ENCODE measurements around the gene BRIP1.

BRIP1 gene

GRCh38 chr17:61639818-61640217 lies 223.5 kb downstream of the BRIP1 start:
- no peak overlapping the region for H3K4me3 ChIP-seq (IDR thresholded peaks at IDR 0.05; ENCODE audit: insufficient read depth, low read depth, low read length)
- no peaks in the 10 kb centered on the region for H3K36me3 ChIP-seq (ENCODE audit: insufficient read depth)
- H3K27me3 ChIP-seq (ENCODE audit: insufficient read depth, low read depth), result no peaks in the 10 kb centered on the region
- no peak overlapping the region for H3K27ac ChIP-seq
- H4K20me1 ChIP-seq (ENCODE audit: insufficient read depth), result no peaks in the 10 kb centered on the region
- H2AFZ ChIP-seq (ENCODE audit: low read depth), result no peak overlapping the region
- TF ChIP-seq CTCF (conservative IDR thresholded peaks at IDR 0.05; ENCODE audit: low read depth, low read length), result no peak
- no peaks in the 10 kb centered on the region for H3K4me1 ChIP-seq (ENCODE audit: low read depth, poor library complexity, severe bottlenecking)
- no peaks in the 10 kb centered on the region for H3K79me2 ChIP-seq (ENCODE audit: insufficient read depth, low read depth)
- no peak overlapping the region for H3K9ac ChIP-seq
- H3K4me2 ChIP-seq, result no peak overlapping the region

GRCh38 chr17:61638087-61638486 lies 225.2 kb downstream of the BRIP1 start:
- no peak overlapping the region for H3K4me2 ChIP-seq
- no peak overlapping the region for H3K27ac ChIP-seq
- H3K36me3 ChIP-seq (ENCODE audit: insufficient read depth), result no peaks in the 10 kb centered on the region
- TF ChIP-seq CTCF (conservative IDR thresholded peaks at IDR 0.05; ENCODE audit: low read depth, low read length), result no peak
- no peaks in the 10 kb centered on the region for H4K20me1 ChIP-seq (ENCODE audit: insufficient read depth)
- no peak overlapping the region for H3K9ac ChIP-seq
- no peaks in the 10 kb centered on the region for H3K79me2 ChIP-seq (ENCODE audit: insufficient read depth, low read depth)
- no peaks in the 10 kb centered on the region for H3K27me3 ChIP-seq (ENCODE audit: insufficient read depth, low read depth)
- no peak overlapping the region for H2AFZ ChIP-seq (ENCODE audit: low read depth)
- H3K4me1 ChIP-seq (ENCODE audit: low read depth, poor library complexity, severe bottlenecking), result no peaks in the 10 kb centered on the region
- H3K4me3 ChIP-seq (IDR thresholded peaks at IDR 0.05; ENCODE audit: insufficient read depth, low read depth, low read length), result no peak overlapping the region

- Histone ChIP-seq H4K20me1 (ENCODE audit: insufficient read depth) (no peaks in the 10 kb centered on the region), H3K27me3 (ENCODE audit: insufficient read depth, low read depth) (no peaks in the 10 kb centered on the region), H3K27ac (no peak overlapping the region), H3K36me3 (ENCODE audit: insufficient read depth) (no peaks in the 10 kb centered on the region), H2AFZ (ENCODE audit: low read depth) (no peak overlapping the region), H3K4me1 (ENCODE audit: low read depth, poor library complexity, severe bottlenecking) (no peaks in the 10 kb centered on the region), H3K4me3 (IDR thresholded peaks at IDR 0.05; ENCODE audit: insufficient read depth, low read depth, low read length) (no peak overlapping the region), H3K9ac (no peak overlapping the region), H3K79me2 (ENCODE audit: insufficient read depth, low read depth) (no peaks in the 10 kb centered on the region), H3K4me2 (no peak overlapping the region)
- peak; percentile 95 for TF ChIP-seq CTCF (conservative IDR thresholded peaks at IDR 0.05; ENCODE audit: low read depth, low read length)
Observed at GRCh38 chr17:61635913-61636432, 227.4 kb downstream of the BRIP1 start.

GRCh38 chr17:61634942-61635538 lies 228.3 kb downstream of the BRIP1 start:
- no peak overlapping the region for H3K9ac ChIP-seq

More at GRCh38 chr17:61634942-61635538, 228.3 kb downstream of the BRIP1 start:
- Histone ChIP-seq H3K27ac (no peak overlapping the region), H3K27me3 (ENCODE audit: insufficient read depth, low read depth) (no peaks in the 10 kb centered on the region), H3K4me3 (IDR thresholded peaks at IDR 0.05; ENCODE audit: insufficient read depth, low read depth, low read length) (no peak overlapping the region), H2AFZ (ENCODE audit: low read depth) (no peak overlapping the region), H3K79me2 (ENCODE audit: insufficient read depth, low read depth) (no peaks in the 10 kb centered on the region), H3K4me1 (ENCODE audit: low read depth, poor library complexity, severe bottlenecking) (no peaks in the 10 kb centered on the region), H4K20me1 (ENCODE audit: insufficient read depth) (no peaks in the 10 kb centered on the region), H3K36me3 (ENCODE audit: insufficient read depth) (no peaks in the 10 kb centered on the region), H3K4me2 (no peak overlapping the region)
- TF ChIP-seq CTCF (conservative IDR thresholded peaks at IDR 0.05; ENCODE audit: low read depth, low read length), result no peak

All from KMS-11 (cell line).